HCT116 (cell line): ENCODE measurements around the gene SLC8A1. TPM values are rescaled to one million over a fixed set of nuclear protein-coding genes. Genes with fewer than 3 reads are reported as not detected.

Experiments
- ATAC-seq: fragments of 200-7000 bp; cut with Tn5 transposase; 2 replicates; pipeline ENCODE4 v1.9.1; 2020; ENCODE audit warnings: mild to moderate bottlenecking, moderate library complexity
- BruUV-seq: library from RNA; stranded (reverse); fragments of 400-500 nt; replicated peaks from 2 replicates; lab custom pipeline; 2021; lab: Mats Ljungman, UMichigan
- CTCF ChIA-PET: fragments of 300-600 bp; sonication (Branson Sonifier 250); formaldehyde crosslinking; loops from one replicate; lab custom pipeline; 2021; ENCODE audit warnings: antibody characterized with exemption; lab: Charles Lee
- POLR2A ChIA-PET: fragments of 300-600, 350-600 bp; sonication (Branson Sonifier 250); formaldehyde crosslinking; loops from one replicate; lab custom pipeline; 2021; ENCODE audit warnings: antibody characterized with exemption; lab: Charles Lee
- RAD21 ChIA-PET, 2 experiments: fragments of 300-600 bp; sonication (Branson Sonifier 250); formaldehyde crosslinking; loops; one replicate each; lab custom pipeline; 2023; ENCODE audit warnings: low total read pairs in 2 of 2; ENCODE audit not compliant: uncharacterized antibody in 2 of 2, unreplicated experiment in 2 of 2, low non-redundant PET in 1 of 2; lab: Charles Lee
- DNase-seq: peaks from one replicate; pipeline ENCODE4 v3.0.0-alpha.2; 2010; ENCODE audit warnings: low read depth, low spot score
- H2AFZ ChIP-seq: fragments of 200-600 bp; shearing (Covaris generic), sonication (generic); 2 replicates; pipeline ENCODE4 v1.6.1; 2017; ENCODE audit warnings: low read depth, mixed run types, mixed read lengths, antibody characterized with exemption, low read length; ENCODE audit not compliant: poor library complexity, severe bottlenecking
- H3K27ac ChIP-seq: 2 replicates; pipeline ENCODE4 v1.5.1; 2012; ENCODE audit warnings: low read depth, low read length
- H3K27me3 ChIP-seq: fragments of 200-600 bp; sonication (generic); 2 replicates; pipeline ENCODE4 v1.6.1; 2016; ENCODE audit warnings: mixed run types, low read length, mixed read lengths; ENCODE audit not compliant: insufficient read depth
- H3K36me3 ChIP-seq, 2 experiments: fragments of 200-500 bp in 1 of 2; fragments of 200-600 bp in 1 of 2; sonication (Bioruptor generic) in 1 of 2; sonication (generic) in 1 of 2; 2 replicates each; pipeline versions ENCODE4 v1.5.1 to v1.6.1; 2014 to 2016; ENCODE audit warnings: low read length in 2 of 2, inconsistent platforms in 1 of 2, mixed read lengths in 1 of 2, mixed run types in 1 of 2; ENCODE audit not compliant: insufficient read depth in 2 of 2, control insufficient read depth in 1 of 2
- H3K4me1 ChIP-seq, 2 experiments: fragments of 200-600 bp in 1 of 2; sonication (generic) in 1 of 2; 2 replicates each; pipeline versions ENCODE4 v1.5.1 to v1.6.1; 2012 to 2017; ENCODE audit warnings: low read length in 2 of 2, inconsistent platforms in 1 of 2, mild to moderate bottlenecking in 1 of 2, mixed read lengths in 1 of 2, mixed run types in 1 of 2, moderate library complexity in 1 of 2; ENCODE audit not compliant: insufficient read depth in 2 of 2, control insufficient read depth in 1 of 2
- H3K4me2 ChIP-seq: fragments of 200-600 bp; sonication (generic); 2 replicates; pipeline ENCODE4 v1.6.1; 2017; ENCODE audit warnings: mixed run types, low read length, mixed read lengths
- H3K4me3 ChIP-seq, 2 experiments: fragments of 200-600 bp in 1 of 2; sonication (generic) in 1 of 2; replicated peaks in 1 of 2; 2 replicates each; pipeline ENCODE4 v1.5.1; 2011 to 2016; ENCODE audit warnings: low read length in 2 of 2, control low read depth in 1 of 2, low read depth in 1 of 2, mild to moderate bottlenecking in 1 of 2, mixed read lengths in 1 of 2, mixed run types in 1 of 2
- H3K79me2 ChIP-seq: fragments of 200-600 bp; sonication (generic); 2 replicates; pipeline ENCODE4 v1.6.1; 2017; ENCODE audit warnings: mild to moderate bottlenecking, mixed run types, low read length, moderate library complexity, mixed read lengths; ENCODE audit not compliant: insufficient read depth
- H3K9ac ChIP-seq: fragments of 200-600 bp; sonication (generic); 2 replicates; pipeline ENCODE4 v1.6.1; 2016; ENCODE audit warnings: low read length, mixed read lengths
- H3K9me2 ChIP-seq: fragments of 200-600 bp; sonication (generic), shearing (Covaris generic); 2 replicates; pipeline ENCODE4 v1.6.1; 2017; ENCODE audit warnings: mixed run types, mild to moderate bottlenecking, moderate library complexity; ENCODE audit not compliant: insufficient read depth
- H3K9me3 ChIP-seq, 2 experiments: fragments of 200-500 bp in 1 of 2; fragments of 200-600 bp in 1 of 2; sonication (Bioruptor generic) in 1 of 2; sonication (generic) in 1 of 2; 2 replicates each; pipeline ENCODE4 v1.6.1; 2014 to 2017; ENCODE audit warnings: low read length in 2 of 2, mixed read lengths in 2 of 2, inconsistent platforms in 1 of 2, low read depth in 1 of 2, mild to moderate bottlenecking in 1 of 2, mixed run types in 1 of 2, moderate library complexity in 1 of 2; ENCODE audit not compliant: control insufficient read depth in 1 of 2, insufficient read depth in 1 of 2
- H4K20me1 ChIP-seq: fragments of 200-600 bp; sonication (generic), shearing (Covaris generic); 2 replicates; pipeline ENCODE4 v1.6.1; 2017; ENCODE audit warnings: mixed run types, mild to moderate bottlenecking, moderate library complexity; ENCODE audit not compliant: insufficient read depth
- EZH2 ChIP-seq: fragments of 200-600 bp; sonication (generic); IDR thresholded peaks from 2 replicates; pipeline ENCODE4 v1.6.1; 2017; ENCODE audit warnings: antibody characterized with exemption, mixed run types
- JUND ChIP-seq: IDR thresholded peaks from 2 replicates; pipeline ENCODE4 v1.6.1; 2012
- RAD21 ChIP-seq: IDR thresholded peaks from 2 replicates; pipeline ENCODE4 v1.6.1; 2012; ENCODE audit warnings: low read depth, mild to moderate bottlenecking
- SIN3A ChIP-seq: IDR thresholded peaks from 2 replicates; pipeline ENCODE4 v1.6.1; 2012; ENCODE audit warnings: low read depth
- SRF ChIP-seq: IDR thresholded peaks from 2 replicates; pipeline ENCODE4 v1.6.1; 2012; ENCODE audit warnings: low read depth
- YY1 ChIP-seq: IDR thresholded peaks from 2 replicates; pipeline ENCODE4 v1.6.1; 2011; ENCODE audit warnings: low read length, low read depth, moderate library complexity, mild to moderate bottlenecking; ENCODE audit not compliant: insufficient replicate concordance; ENCODE audit errors: extremely low read depth
- ZFX ChIP-seq: fragments of 450-650 bp; IDR thresholded peaks from 2 replicates; pipeline ENCODE4 v1.6.1; 2017
- ZNF274 ChIP-seq: fragments of 200-500 bp; sonication (Bioruptor generic); IDR thresholded peaks from 2 replicates; pipeline ENCODE4 v1.6.1; 2014; ENCODE audit warnings: mild to moderate bottlenecking, low read depth, low read length, inconsistent platforms
- intact Hi-C: fragments of 100-400 bp; cut with micrococcal nuclease; formaldehyde crosslinking; loops from 2 replicates; pipeline ENCODE4 v1.10.0; 2022
- total RNA-seq: library from RNA; stranded (reverse); gene quantifications from one replicate; pipeline ENCODE4 v1.2.1, GENCODE V29; 2021; ENCODE audit not compliant: unreplicated experiment
- TF ChIP-seq, protein P1 (sequence below): IDR thresholded peaks from 2 replicates; pipeline ENCODE4 v1.6.1; 2011; ENCODE audit warnings: mild to moderate bottlenecking, low read length, moderate library complexity; ENCODE audit not compliant: insufficient replicate concordance; ENCODE audit errors: extremely low read depth
- TF ChIP-seq, protein P2 (sequence below): IDR thresholded peaks from 2 replicates; pipeline ENCODE4 v1.6.1; 2012
- TF ChIP-seq, protein P3 (sequence below): IDR thresholded peaks from 2 replicates; pipeline ENCODE4 v1.6.1; 2012; ENCODE audit warnings: low read depth

SLC8A1 gene
- total RNA-seq, 1 experiment from 2014 or later, result 0.07 TPM

DNA sequence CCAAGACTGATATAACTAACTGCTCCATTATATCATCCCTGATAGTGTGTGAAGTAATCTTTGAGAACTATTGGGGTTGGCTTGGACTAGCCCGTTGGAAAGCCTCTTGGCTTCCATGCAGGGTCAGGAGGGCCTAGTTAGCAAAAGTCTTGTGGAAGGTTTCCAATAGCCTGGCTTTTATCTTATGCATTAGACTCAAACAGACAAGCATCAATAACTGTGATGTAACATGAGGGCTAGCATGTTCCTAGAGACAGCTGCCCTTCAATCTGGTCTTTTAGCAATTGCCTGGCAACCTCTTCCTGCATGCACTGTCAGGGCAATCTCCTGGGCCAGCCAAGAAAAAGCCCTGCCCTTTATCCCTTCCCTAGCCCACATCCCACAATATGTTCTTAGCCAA lies 18.2 kb downstream of the SLC8A1 start:
- Histone ChIP-seq H3K9me2 (no peaks in the 10 kb centered on the region), H3K9ac (no peak overlapping the region), H2AFZ (no peak overlapping the region), H4K20me1 (no peaks in the 10 kb centered on the region), H3K27ac (no peak overlapping the region), H3K4me2 (no peak overlapping the region; the same call in 1 of the 2 replicates), H3K27me3 (no peaks in the 10 kb centered on the region), H3K4me3 (no peak overlapping the region), H3K36me3 (no peaks in the 10 kb centered on the region), H3K9me3 (no peaks in the 10 kb centered on the region), H3K79me2 (no peaks in the 10 kb centered on the region), H3K4me1 (peaks cover 12 to 41% of the 10 kb centered on the region in 2 experiments)
- ATAC-seq (no peak), DNase-seq (no peak)
- intact Hi-C loops, result no loop called here
- no TSS peak for BruUV-seq
- POLR2A ChIA-PET, result no interaction called here
- RAD21 ChIA-PET, result no interaction called here
- CTCF ChIA-PET, result no interaction called here
- no peak for TF ChIP-seq EZH2
- TF ChIP-seq, protein P1, sequence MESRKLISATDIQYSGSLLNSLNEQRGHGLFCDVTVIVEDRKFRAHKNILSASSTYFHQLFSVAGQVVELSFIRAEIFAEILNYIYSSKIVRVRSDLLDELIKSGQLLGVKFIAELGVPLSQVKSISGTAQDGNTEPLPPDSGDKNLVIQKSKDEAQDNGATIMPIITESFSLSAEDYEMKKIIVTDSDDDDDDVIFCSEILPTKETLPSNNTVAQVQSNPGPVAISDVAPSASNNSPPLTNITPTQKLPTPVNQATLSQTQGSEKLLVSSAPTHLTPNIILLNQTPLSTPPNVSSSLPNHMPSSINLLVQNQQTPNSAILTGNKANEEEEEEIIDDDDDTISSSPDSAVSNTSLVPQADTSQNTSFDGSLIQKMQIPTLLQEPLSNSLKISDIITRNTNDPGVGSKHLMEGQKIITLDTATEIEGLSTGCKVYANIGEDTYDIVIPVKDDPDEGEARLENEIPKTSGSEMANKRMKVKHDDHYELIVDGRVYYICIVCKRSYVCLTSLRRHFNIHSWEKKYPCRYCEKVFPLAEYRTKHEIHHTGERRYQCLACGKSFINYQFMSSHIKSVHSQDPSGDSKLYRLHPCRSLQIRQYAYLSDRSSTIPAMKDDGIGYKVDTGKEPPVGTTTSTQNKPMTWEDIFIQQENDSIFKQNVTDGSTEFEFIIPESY, result no peak
- no peak for TF ChIP-seq ZNF274
- TF ChIP-seq SRF, result no peak
- TF ChIP-seq, protein P2, sequence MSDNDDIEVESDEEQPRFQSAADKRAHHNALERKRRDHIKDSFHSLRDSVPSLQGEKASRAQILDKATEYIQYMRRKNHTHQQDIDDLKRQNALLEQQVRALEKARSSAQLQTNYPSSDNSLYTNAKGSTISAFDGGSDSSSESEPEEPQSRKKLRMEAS, result no peak
- TF ChIP-seq SIN3A, result no peak
- TF ChIP-seq YY1, result no peak
- TF ChIP-seq, protein P3, sequence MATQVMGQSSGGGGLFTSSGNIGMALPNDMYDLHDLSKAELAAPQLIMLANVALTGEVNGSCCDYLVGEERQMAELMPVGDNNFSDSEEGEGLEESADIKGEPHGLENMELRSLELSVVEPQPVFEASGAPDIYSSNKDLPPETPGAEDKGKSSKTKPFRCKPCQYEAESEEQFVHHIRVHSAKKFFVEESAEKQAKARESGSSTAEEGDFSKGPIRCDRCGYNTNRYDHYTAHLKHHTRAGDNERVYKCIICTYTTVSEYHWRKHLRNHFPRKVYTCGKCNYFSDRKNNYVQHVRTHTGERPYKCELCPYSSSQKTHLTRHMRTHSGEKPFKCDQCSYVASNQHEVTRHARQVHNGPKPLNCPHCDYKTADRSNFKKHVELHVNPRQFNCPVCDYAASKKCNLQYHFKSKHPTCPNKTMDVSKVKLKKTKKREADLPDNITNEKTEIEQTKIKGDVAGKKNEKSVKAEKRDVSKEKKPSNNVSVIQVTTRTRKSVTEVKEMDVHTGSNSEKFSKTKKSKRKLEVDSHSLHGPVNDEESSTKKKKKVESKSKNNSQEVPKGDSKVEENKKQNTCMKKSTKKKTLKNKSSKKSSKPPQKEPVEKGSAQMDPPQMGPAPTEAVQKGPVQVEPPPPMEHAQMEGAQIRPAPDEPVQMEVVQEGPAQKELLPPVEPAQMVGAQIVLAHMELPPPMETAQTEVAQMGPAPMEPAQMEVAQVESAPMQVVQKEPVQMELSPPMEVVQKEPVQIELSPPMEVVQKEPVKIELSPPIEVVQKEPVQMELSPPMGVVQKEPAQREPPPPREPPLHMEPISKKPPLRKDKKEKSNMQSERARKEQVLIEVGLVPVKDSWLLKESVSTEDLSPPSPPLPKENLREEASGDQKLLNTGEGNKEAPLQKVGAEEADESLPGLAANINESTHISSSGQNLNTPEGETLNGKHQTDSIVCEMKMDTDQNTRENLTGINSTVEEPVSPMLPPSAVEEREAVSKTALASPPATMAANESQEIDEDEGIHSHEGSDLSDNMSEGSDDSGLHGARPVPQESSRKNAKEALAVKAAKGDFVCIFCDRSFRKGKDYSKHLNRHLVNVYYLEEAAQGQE, result no peak
- no peak for TF ChIP-seq JUND
- no peak for TF ChIP-seq RAD21
- TF ChIP-seq ZFX, result no peak
